ENCODE data around the gene TBC1D17.
A peak's percentile ranks its signal among the peaks of the same experiment; 100 is the strongest.

TBC1D17 gene

GRCh38 chr19:49844138-49845095 is 33.1 kb upstream of the TBC1D17 start:
- H4K20me1 ChIP-seq (ENCODE audit: insufficient read depth): no peaks in the 10 kb centered on the region
- H3K36me3 ChIP-seq (ENCODE audit: insufficient read depth): no peaks in the 10 kb centered on the region
- TF ChIP-seq CTCF (conservative IDR thresholded peaks at IDR 0.05; ENCODE audit: low read depth, low read length): no peak
- no peak overlapping the region for H3K4me3 ChIP-seq (IDR thresholded peaks at IDR 0.05; ENCODE audit: insufficient read depth, low read depth, low read length)
- peak overlapping the region; percentile 48 for H3K27ac ChIP-seq
- peaks cover 53% of the 10 kb centered on the region for H3K4me1 ChIP-seq (ENCODE audit: low read depth, poor library complexity, severe bottlenecking)
- H3K9ac ChIP-seq: no peak overlapping the region
- no peak overlapping the region for H2AFZ ChIP-seq (ENCODE audit: low read depth)
- no peaks in the 10 kb centered on the region for H3K27me3 ChIP-seq (ENCODE audit: insufficient read depth, low read depth)
- H3K4me2 ChIP-seq: peak overlapping the region; percentile 53
- no peaks in the 10 kb centered on the region for H3K79me2 ChIP-seq (ENCODE audit: insufficient read depth, low read depth)

- H2AFZ ChIP-seq (ENCODE audit: low read depth): no peak overlapping the region
- peak overlapping the region; percentile 53 for H3K4me2 ChIP-seq
- no peaks in the 10 kb centered on the region for H3K36me3 ChIP-seq (ENCODE audit: insufficient read depth)
- H3K27ac ChIP-seq: peak overlapping the region; percentile 48
- TF ChIP-seq CTCF (conservative IDR thresholded peaks at IDR 0.05; ENCODE audit: low read depth, low read length): no peak
- H3K4me1 ChIP-seq (ENCODE audit: low read depth, poor library complexity, severe bottlenecking): peaks cover 62% of the 10 kb centered on the region
- H4K20me1 ChIP-seq (ENCODE audit: insufficient read depth): no peaks in the 10 kb centered on the region
- no peaks in the 10 kb centered on the region for H3K27me3 ChIP-seq (ENCODE audit: insufficient read depth, low read depth)
- H3K4me3 ChIP-seq (IDR thresholded peaks at IDR 0.05; ENCODE audit: insufficient read depth, low read depth, low read length): no peak overlapping the region
- H3K79me2 ChIP-seq (ENCODE audit: insufficient read depth, low read depth): peaks cover 5% of the 10 kb centered on the region; the same call in 1 of the 2 replicates
- no peak overlapping the region for H3K9ac ChIP-seq
These were observed 32.1 kb upstream of the TBC1D17 start for GRCh38 chr19:49845414-49845813.

DNA sequence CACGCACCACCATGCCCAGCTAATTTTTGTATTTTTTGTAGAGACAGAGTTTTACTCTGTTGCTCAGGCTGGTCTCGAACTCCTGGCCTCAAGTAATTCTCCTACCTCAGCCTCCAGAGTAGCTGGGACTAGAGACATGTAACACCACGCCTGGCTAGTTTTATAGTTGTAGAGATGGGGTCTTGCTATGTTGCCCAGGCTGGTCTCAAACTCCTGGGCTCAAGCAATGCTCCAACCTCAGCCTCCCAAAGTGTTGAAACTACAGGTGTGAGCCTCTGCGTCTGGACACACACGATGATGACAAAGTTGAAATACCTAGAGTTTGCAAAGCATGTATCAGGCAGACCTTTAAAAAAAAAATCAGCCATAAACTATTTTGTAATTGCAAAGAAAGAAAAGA is 31.1 kb upstream of the TBC1D17 start:
- H3K4me3 ChIP-seq (IDR thresholded peaks at IDR 0.05; ENCODE audit: insufficient read depth, low read depth, low read length): no peak overlapping the region
- H3K4me2 ChIP-seq: no peak overlapping the region; the same call in 1 of the 2 replicates
- H4K20me1 ChIP-seq (ENCODE audit: insufficient read depth): no peaks in the 10 kb centered on the region
- H3K79me2 ChIP-seq (ENCODE audit: insufficient read depth, low read depth): peaks cover 5% of the 10 kb centered on the region; the same call in 1 of the 2 replicates
- H3K36me3 ChIP-seq (ENCODE audit: insufficient read depth): no peaks in the 10 kb centered on the region
- no peak overlapping the region for H3K9ac ChIP-seq
- H3K27me3 ChIP-seq (ENCODE audit: insufficient read depth, low read depth): no peaks in the 10 kb centered on the region
- no peak for TF ChIP-seq CTCF (conservative IDR thresholded peaks at IDR 0.05; ENCODE audit: low read depth, low read length)
- H3K27ac ChIP-seq: no peak overlapping the region
- no peak overlapping the region for H2AFZ ChIP-seq (ENCODE audit: low read depth)
- peaks cover 62% of the 10 kb centered on the region for H3K4me1 ChIP-seq (ENCODE audit: low read depth, poor library complexity, severe bottlenecking)

- H3K79me2 ChIP-seq (ENCODE audit: insufficient read depth, low read depth): peaks cover 19% of the 10 kb centered on the region
- H2AFZ ChIP-seq (ENCODE audit: low read depth): no peak overlapping the region
- peaks cover 73% of the 10 kb centered on the region for H3K4me1 ChIP-seq (ENCODE audit: low read depth, poor library complexity, severe bottlenecking)
- H3K9ac ChIP-seq: no peak overlapping the region
- no peak for TF ChIP-seq CTCF (conservative IDR thresholded peaks at IDR 0.05; ENCODE audit: low read depth, low read length)
- no peaks in the 10 kb centered on the region for H3K36me3 ChIP-seq (ENCODE audit: insufficient read depth)
- peak overlapping the region; percentile 32; the same call in 1 of the 2 replicates for H3K4me2 ChIP-seq
- H3K27me3 ChIP-seq (ENCODE audit: insufficient read depth, low read depth): no peaks in the 10 kb centered on the region
- H3K4me3 ChIP-seq (IDR thresholded peaks at IDR 0.05; ENCODE audit: insufficient read depth, low read depth, low read length): no peak overlapping the region
- H3K27ac ChIP-seq: peak overlapping the region; percentile 2; the same call in 1 of the 2 replicates
- H4K20me1 ChIP-seq (ENCODE audit: insufficient read depth): no peaks in the 10 kb centered on the region
These were observed 29.5 kb upstream of the TBC1D17 start for GRCh38 chr19:49847731-49848696.
